H1 (cell line): Measurements from ENCODE around the gene HIPK3. TPM values are rescaled to one million over a fixed set of nuclear protein-coding genes. Genes with fewer than 3 reads are reported as not detected.

Source experiments
- CTCF ChIA-PET: fragments of 300-600 bp; sonication (Branson Sonifier 250); formaldehyde crosslinking; loops from one replicate; lab custom pipeline; 2021; ENCODE audit not compliant: partially characterized antibody; lab: Charles Lee
- POLR2A ChIA-PET: fragments of 300-600 bp; sonication (Branson Sonifier 250); formaldehyde crosslinking; loops from one replicate; lab custom pipeline; 2021; ENCODE audit warnings: inconsistent platforms; ENCODE audit not compliant: partially characterized antibody; lab: Charles Lee
- DNase-seq, 2 experiments: peaks; one replicate each; pipeline versions ENCODE4 v3.0.0 to v3.0.0-alpha.2; 2010 to 2022; ENCODE audit warnings: low spot score in 2 of 2, low read depth in 1 of 2, mixed read lengths in 1 of 2
- FAIRE-seq: peaks from 2 replicates; lab custom pipeline; 2011; peaks lifted over from hg19 to GRCh38; lab: Jason Lieb, UNC
- H2AFZ ChIP-seq: 2 replicates; pipeline ENCODE4 v1.8.1; 2012; ENCODE audit warnings: low read length, inconsistent platforms
- H2AK5ac ChIP-seq: 2 replicates; pipeline ENCODE4 v1.6.1; 2013; ENCODE audit warnings: low read depth, low read length
- H2BK120ac ChIP-seq: replicated peaks from 2 replicates; pipeline ENCODE3; 2013; ENCODE audit warnings: low read depth, low read length, inconsistent platforms
- H2BK12ac ChIP-seq: 2 replicates; pipeline ENCODE4 v1.6.1; 2013; ENCODE audit warnings: low read depth, low read length
- H2BK15ac ChIP-seq: 2 replicates; pipeline ENCODE4 v1.6.1; 2013; ENCODE audit warnings: low read length
- H2BK20ac ChIP-seq: 2 replicates; pipeline ENCODE4 v1.6.1; 2013; ENCODE audit warnings: low read length
- H2BK5ac ChIP-seq: 2 replicates; pipeline ENCODE4 v1.6.1; 2013; ENCODE audit warnings: low read depth, low read length
- H3K14ac ChIP-seq: 2 replicates; pipeline ENCODE4 v1.6.1; 2013; ENCODE audit warnings: inconsistent platforms; ENCODE audit not compliant: insufficient read length
- H3K18ac ChIP-seq: 2 replicates; pipeline ENCODE4 v1.6.1; 2013; ENCODE audit warnings: low read length; ENCODE audit errors: extremely low read depth
- H3K23ac ChIP-seq: 2 replicates; pipeline ENCODE4 v1.6.1; 2013; ENCODE audit warnings: inconsistent platforms; ENCODE audit not compliant: insufficient read length
- H3K23me2 ChIP-seq: 2 replicates; pipeline ENCODE4 v1.6.1; 2013; ENCODE audit warnings: low read depth, low read length
- H3K27ac ChIP-seq: 2 replicates; pipeline ENCODE4 v1.6.1; 2011; ENCODE audit warnings: low read depth, low read length, inconsistent platforms
- H3K27me3 ChIP-seq, 4 experiments: replicated peaks in 1 of 4; 1 replicate in 1 of 4; 2 replicates in 3 of 4; pipeline versions ENCODE4 v1.6.1 to v1.8.1; 2011 to 2013; ENCODE audit warnings: low read length in 3 of 4, mild to moderate bottlenecking in 3 of 4, inconsistent platforms in 2 of 4, mixed read lengths in 2 of 4, moderate library complexity in 1 of 4; ENCODE audit not compliant: control insufficient read depth in 3 of 4, insufficient read depth in 3 of 4; ENCODE audit errors: extremely low read depth in 1 of 4
- H3K36me3 ChIP-seq, 4 experiments: 2 replicates each; pipeline versions ENCODE4 v1.6.1 to v1.8.1; 2011 to 2013; ENCODE audit warnings: mild to moderate bottlenecking in 4 of 4, low read length in 3 of 4, moderate library complexity in 2 of 4, control low read depth in 1 of 4, inconsistent platforms in 1 of 4; ENCODE audit not compliant: insufficient read depth in 4 of 4, control insufficient read depth in 2 of 4
- H3K4ac ChIP-seq: replicated peaks from 2 replicates; pipeline ENCODE3; 2013; ENCODE audit warnings: low read length, low read depth, mixed read lengths, inconsistent platforms; ENCODE audit not compliant: insufficient read length
- H3K4me1 ChIP-seq, 4 experiments: replicated peaks in 1 of 4; 1 replicate in 1 of 4; 2 replicates in 3 of 4; pipeline versions ENCODE4 v1.6.1 to v1.8.1; 2011 to 2013; ENCODE audit warnings: low read length in 3 of 4, inconsistent platforms in 2 of 4, mixed read lengths in 1 of 4; ENCODE audit not compliant: insufficient read depth in 4 of 4, control insufficient read depth in 3 of 4
- H3K4me2 ChIP-seq, 2 experiments: 2 replicates each; pipeline versions ENCODE4 v1.6.1 to v1.8.1; 2011 to 2013; ENCODE audit warnings: low read depth in 2 of 2, low read length in 2 of 2, control low read depth in 1 of 2, inconsistent platforms in 1 of 2, mild to moderate bottlenecking in 1 of 2; ENCODE audit not compliant: insufficient read depth in 1 of 2
- H3K4me3 ChIP-seq, 4 experiments: fragments of 200-600, 300-600 bp in 1 of 4; sonication (generic), shearing (Covaris generic), sonication (Bioruptor Twin) in 1 of 4; 2 replicates each; pipeline versions ENCODE4 v1.5.1 to v1.8.1; 2011 to 2016; ENCODE audit warnings: low read length in 4 of 4, low read depth in 3 of 4, control low read depth in 2 of 4, inconsistent platforms in 2 of 4, mild to moderate bottlenecking in 2 of 4, mixed read lengths in 1 of 4, moderate library complexity in 1 of 4; ENCODE audit not compliant: insufficient read depth in 2 of 4; ENCODE audit errors: extremely low read depth in 1 of 4
- H3K56ac ChIP-seq: replicated peaks from 2 replicates; pipeline ENCODE3; 2013; ENCODE audit warnings: low read depth, mild to moderate bottlenecking, mixed read lengths, low read length, inconsistent platforms; ENCODE audit not compliant: insufficient read length
- H3K79me1 ChIP-seq: 2 replicates; pipeline ENCODE4 v1.6.1; 2013; ENCODE audit warnings: low read depth, low read length, control low read depth
- H3K79me2 ChIP-seq, 2 experiments: 2 replicates each; pipeline versions ENCODE4 v1.6.1 to v1.8.1; 2012 to 2013; ENCODE audit warnings: low read length in 2 of 2, mild to moderate bottlenecking in 2 of 2, inconsistent platforms in 1 of 2; ENCODE audit not compliant: insufficient read depth in 2 of 2, control insufficient read depth in 1 of 2
- H3K9ac ChIP-seq, 4 experiments: replicated peaks in 1 of 4; 1 replicate in 1 of 4; 2 replicates in 3 of 4; pipeline versions ENCODE4 v1.6.1 to v1.8.1; 2011 to 2013; ENCODE audit warnings: low read depth in 3 of 4, low read length in 3 of 4, control low read depth in 2 of 4, mild to moderate bottlenecking in 2 of 4, moderate library complexity in 2 of 4, inconsistent platforms in 1 of 4; ENCODE audit errors: extremely low read depth in 1 of 4
- H3K9me3 ChIP-seq, 2 experiments: 2 replicates each; pipeline versions ENCODE4 v1.6.1 to v1.8.1; 2012 to 2013; ENCODE audit warnings: mild to moderate bottlenecking in 2 of 2, moderate library complexity in 2 of 2, control low read depth in 1 of 2, inconsistent platforms in 1 of 2, low read depth in 1 of 2, low read length in 1 of 2, mixed read lengths in 1 of 2; ENCODE audit not compliant: insufficient read depth in 2 of 2
- H4K20me1 ChIP-seq, 2 experiments: replicated peaks in 1 of 2; 2 replicates each; pipeline versions ENCODE3 to v1.8.1; 2011 to 2013; ENCODE audit warnings: inconsistent platforms in 2 of 2, low read length in 2 of 2, mild to moderate bottlenecking in 1 of 2; ENCODE audit not compliant: insufficient read depth in 2 of 2, control insufficient read depth in 1 of 2
- H4K5ac ChIP-seq: 2 replicates; pipeline ENCODE4 v1.6.1; 2013; ENCODE audit warnings: low read length, low read depth, mixed read lengths, inconsistent platforms; ENCODE audit not compliant: insufficient read length
- H4K8ac ChIP-seq: 2 replicates; pipeline ENCODE4 v1.8.0; 2013; ENCODE audit warnings: mild to moderate bottlenecking, moderate library complexity, low read length, inconsistent platforms; ENCODE audit not compliant: insufficient read depth; ENCODE audit errors: extremely low read depth
- H4K91ac ChIP-seq: replicated peaks from 2 replicates; pipeline ENCODE3; 2013; ENCODE audit warnings: low read length, mixed read lengths, inconsistent platforms; ENCODE audit not compliant: insufficient read length
- BCL11A ChIP-seq, 2 experiments: IDR thresholded peaks; one replicate each; pipeline ENCODE4 v1.6.1; 2011; ENCODE audit warnings: low read depth in 2 of 2, low read length in 2 of 2, mild to moderate bottlenecking in 2 of 2
- KDM5A ChIP-seq: fragments of 200-600 bp; IDR thresholded peaks from 2 replicates; pipeline ENCODE4 v1.7.1; 2012; ENCODE audit warnings: mild to moderate bottlenecking, low read length, inconsistent platforms, mixed read lengths
- MAFK ChIP-seq: IDR thresholded peaks from 2 replicates; pipeline ENCODE4 v1.6.1; 2012; ENCODE audit warnings: low read depth, mild to moderate bottlenecking, improper control_type of control experiment, low read length
- RFX5 ChIP-seq: IDR thresholded peaks from 2 replicates; pipeline ENCODE4 v1.6.1; 2011; ENCODE audit warnings: low read depth, low read length, improper control_type of control experiment, borderline replicate concordance
- SIN3A ChIP-seq, 2 experiments: IDR thresholded peaks in 1 of 2; conservative IDR thresholded peaks in 1 of 2; 2 replicates each; pipeline ENCODE4 v1.6.1; 2011 to 2012; ENCODE audit warnings: low read length in 2 of 2, improper control_type of control experiment in 1 of 2, low read depth in 1 of 2, mild to moderate bottlenecking in 1 of 2
- TAF7 ChIP-seq: optimal IDR thresholded peaks from 2 replicates; pipeline ENCODE3; 2011; ENCODE audit warnings: low read depth, mild to moderate bottlenecking, inconsistent platforms, low read length, moderate library complexity, borderline replicate concordance
- WGBS, 2 experiments: shearing (Covaris generic) in 1 of 2; methylation state at CpG; one replicate each; pipeline versions ENCODE4 v1.1.6 to v1.1.7; 2013 to 2015; ENCODE audit warnings: low lambda C conversion rate in 2 of 2, mixed read lengths in 2 of 2, inconsistent platforms in 1 of 2, low coverage in 1 of 2, missing lambda C conversion rate in 1 of 2; ENCODE audit not compliant: insufficient replicate concordance in 2 of 2, insufficient coverage in 1 of 2, insufficient read length in 1 of 2; ENCODE audit errors: extremely low coverage in 1 of 2, missing lambda C conversion rate in 1 of 2; 5-methylcytosine and 5-hydroxymethylcytosine counted together
- polyA plus RNA-seq, 7 experiments: library from polyadenylated mRNA; depleted of rRNA in 3 of 7; stranded (reverse) in 5 of 7; unstranded in 2 of 7; fragments of >200 nt in 5 of 7; fragments of 200-250 nt in 2 of 7; gene quantifications; 1 replicate in 5 of 7; 2 replicates in 1 of 7; 4 replicates in 1 of 7; pipeline versions ENCODE4 v1.2.1 to v1.2.3, GENCODE V29; 2011 to 2013; ENCODE audit warnings: missing spikeins in 2 of 7, mixed read lengths in 2 of 7
- total RNA-seq: library from RNA; stranded (reverse); fragmentation: NEBNext Ultra II Directional; extraction: Animal tissue kit (Norgen Biotek cat#: 25700); gene quantifications from 2 replicates; pipeline ENCODE4 v1.2.1, GENCODE V29; 2021

Gene HIPK3
- total and polyA plus RNA-seq, 2 of the 8 experiments (the other 6 are each of a cell fraction or from before 2014, with no cell fraction given): 5.0 to 22.3 TPM

- no peak for DNase-seq
- no peak overlapping the region for H2BK120ac ChIP-seq
- no peaks in the 10 kb centered on the region for H3K36me3 ChIP-seq
- CTCF ChIA-PET: no interaction called here
- no peaks in the 10 kb centered on the region for H3K23me2 ChIP-seq
- no peak overlapping the region for H2BK12ac ChIP-seq
- no peak overlapping the region for H4K8ac ChIP-seq
- H2BK15ac ChIP-seq: no peak overlapping the region
- H3K79me2 ChIP-seq: peaks cover 0 to 74% of the 10 kb centered on the region in 2 experiments; a peak in 2 of 4 replicates
- no peak overlapping the region for H3K23ac ChIP-seq
- no peak overlapping the region for H3K4me3 ChIP-seq
- no peak overlapping the region for H3K56ac ChIP-seq
- H3K4me2 ChIP-seq: no peak overlapping the region
- no peak for FAIRE-seq
- H2BK20ac ChIP-seq: no peak overlapping the region
- TF ChIP-seq BCL11A (IDR thresholded peaks at IDR 0.05; ENCODE audit: low read depth in 2 of 2, low read length in 2 of 2) (no peak), TAF7 (no peak), SIN3A (conservative IDR thresholded peaks at IDR 0.05 in 1 of 2, IDR thresholded peaks at IDR 0.05 in 1 of 2; ENCODE audit: low read depth in 1 of 2, low read length in 2 of 2) (no peak), MAFK (no peak), KDM5A (no peak), RFX5 (no peak)
- H4K91ac ChIP-seq: no peak overlapping the region
- H3K14ac ChIP-seq: no peak overlapping the region
- H3K4ac ChIP-seq: no peak overlapping the region
- H4K5ac ChIP-seq: no peak overlapping the region
- H3K79me1 ChIP-seq: no peaks in the 10 kb centered on the region; the same call in 1 of the 2 replicates
- peaks cover 0 to 2% of the 10 kb centered on the region in 2 experiments for H4K20me1 ChIP-seq
- no peak overlapping the region for H2AK5ac ChIP-seq
- no peaks in the 10 kb centered on the region for H3K4me1 ChIP-seq
- no peak overlapping the region for H3K27ac ChIP-seq
- H2BK5ac ChIP-seq: no peak overlapping the region
- H3K27me3 ChIP-seq: no peaks in the 10 kb centered on the region
- H2AFZ ChIP-seq: no peak overlapping the region
- POLR2A ChIA-PET: no interaction called here
- H3K18ac ChIP-seq: no peak overlapping the region
- H3K9ac ChIP-seq: no peak overlapping the region
- H3K9me3 ChIP-seq: no peaks in the 10 kb centered on the region
- WGBS, 2 experiments: 84% methylated on average over 3 of the region's 3 CpGs; no CpG with 5 or more reads in 1 of the 2 experiments
Measured at GRCh38 chr11:33271059-33271458, 13.9 kb downstream of the HIPK3 start.
